Mesendoderm (in vitro differentiated cells): Measurements from ENCODE around the gene TGM6.

Experiments used
- DNase-seq: peaks from one replicate; pipeline ENCODE4 v3.0.0; 2013
- H2AK5ac ChIP-seq: 2 replicates; pipeline ENCODE4 v1.6.1; 2013; ENCODE audit warnings: low read length, inconsistent platforms
- H2BK120ac ChIP-seq: 2 replicates; pipeline ENCODE4 v1.6.1; 2013; ENCODE audit warnings: low read depth, mild to moderate bottlenecking, low read length, moderate library complexity, mixed read lengths
- H2BK15ac ChIP-seq: replicated peaks from 2 replicates; pipeline ENCODE4 v1.6.1; 2013; ENCODE audit warnings: low read depth, mild to moderate bottlenecking, moderate library complexity
- H2BK5ac ChIP-seq: 2 replicates; pipeline ENCODE4 v1.6.1; 2013; ENCODE audit warnings: low read length, inconsistent platforms
- H3K18ac ChIP-seq: 2 replicates; pipeline ENCODE4 v1.6.1; 2013; ENCODE audit warnings: mild to moderate bottlenecking, low read length, mixed read lengths
- H3K23ac ChIP-seq: one replicate; pipeline ENCODE4 v1.6.1; 2013; ENCODE audit warnings: low read length
- H3K27ac ChIP-seq: 2 replicates; pipeline ENCODE4 v1.5.1; 2013; ENCODE audit warnings: low read depth, mild to moderate bottlenecking, inconsistent platforms, low read length, moderate library complexity
- H3K27me3 ChIP-seq: 2 replicates; pipeline ENCODE4 v1.6.1; 2013; ENCODE audit warnings: low read length, control low read depth, mild to moderate bottlenecking, inconsistent platforms; ENCODE audit not compliant: insufficient read depth, poor library complexity
- H3K36me3 ChIP-seq: 2 replicates; pipeline ENCODE4 v1.6.1; 2013; ENCODE audit warnings: low read length, inconsistent platforms; ENCODE audit not compliant: control insufficient read depth, insufficient read depth
- H3K4ac ChIP-seq: one replicate; pipeline ENCODE4 v1.6.1; 2013; ENCODE audit warnings: low read depth, mild to moderate bottlenecking, low read length, moderate library complexity
- H3K4me1 ChIP-seq: 2 replicates; pipeline ENCODE4 v1.6.1; 2013; ENCODE audit warnings: low read depth, low read length, inconsistent platforms; ENCODE audit not compliant: control insufficient read depth
- H3K4me2 ChIP-seq: 2 replicates; pipeline ENCODE4 v1.6.1; 2013; ENCODE audit warnings: low read length
- H3K4me3 ChIP-seq: 2 replicates; pipeline ENCODE4 v1.5.1; 2013; ENCODE audit warnings: mild to moderate bottlenecking, low read length
- H3K56ac ChIP-seq: one replicate; pipeline ENCODE4 v1.6.1; 2013; ENCODE audit warnings: low read length
- H3K79me1 ChIP-seq: 2 replicates; pipeline ENCODE4 v1.6.1; 2013; ENCODE audit warnings: low read length, inconsistent platforms
- H3K79me2 ChIP-seq: 2 replicates; pipeline ENCODE4 v1.6.1; 2013; ENCODE audit warnings: mild to moderate bottlenecking, low read length; ENCODE audit not compliant: control insufficient read depth, insufficient read depth
- H3K9ac ChIP-seq: 2 replicates; pipeline ENCODE4 v1.6.1; 2013; ENCODE audit warnings: low read length, inconsistent platforms
- H4K5ac ChIP-seq: one replicate; pipeline ENCODE4 v1.6.1; 2013; ENCODE audit warnings: low read length
- H4K8ac ChIP-seq: one replicate; pipeline ENCODE4 v1.6.1; 2013; ENCODE audit warnings: low read depth, mild to moderate bottlenecking, control low read depth, low read length, moderate library complexity
- WGBS: extraction: QIAGEN DNeasy Blood & Tissue Kit; methylation state at CpG from one replicate; pipeline ENCODE4 v1.1.7; 2013; ENCODE audit warnings: low lambda C conversion rate, missing lambda C conversion rate; ENCODE audit not compliant: insufficient coverage; ENCODE audit errors: extremely low coverage; 5-methylcytosine and 5-hydroxymethylcytosine counted together

Gene TGM6

GRCh38 chr20:2374346-2375125 lies 6.2 kb upstream of the TGM6 start:
- H3K79me1 ChIP-seq = no peaks in the 10 kb centered on the region
- no peak overlapping the region for H2BK5ac ChIP-seq
- H2BK15ac ChIP-seq = no peak overlapping the region
- no peak overlapping the region for H3K4ac ChIP-seq
- H3K36me3 ChIP-seq = no peaks in the 10 kb centered on the region
- no peak overlapping the region for H3K4me2 ChIP-seq
- H3K23ac ChIP-seq = no peak overlapping the region
- no peak overlapping the region for H3K27ac ChIP-seq
- no peak overlapping the region for H2BK120ac ChIP-seq
- no peak overlapping the region for H2AK5ac ChIP-seq
- H4K8ac ChIP-seq = no peak overlapping the region
- no peak overlapping the region for H3K9ac ChIP-seq
- no peak overlapping the region for H3K18ac ChIP-seq
- no peaks in the 10 kb centered on the region for H3K4me1 ChIP-seq
- no peaks in the 10 kb centered on the region for H3K27me3 ChIP-seq
- H4K5ac ChIP-seq = no peak overlapping the region
- DNase-seq = no peak
- H3K79me2 ChIP-seq = no peaks in the 10 kb centered on the region
- no peak overlapping the region for H3K4me3 ChIP-seq
- no peak overlapping the region for H3K56ac ChIP-seq
- no CpG with 5 or more reads among the region's 9 CpGs for WGBS

GRCh38 chr20:2378893-2379292 lies 1.8 kb upstream of the TGM6 start:
- Histone ChIP-seq H3K23ac (no peak overlapping the region), H3K27me3 (no peaks in the 10 kb centered on the region), H3K4me1 (no peaks in the 10 kb centered on the region), H2AK5ac (no peak overlapping the region), H4K5ac (no peak overlapping the region), H3K27ac (no peak overlapping the region), H3K4me3 (no peak overlapping the region), H2BK120ac (no peak overlapping the region), H3K79me1 (no peaks in the 10 kb centered on the region), H4K8ac (no peak overlapping the region), H3K4me2 (no peak overlapping the region), H2BK5ac (no peak overlapping the region), H3K79me2 (no peaks in the 10 kb centered on the region), H3K56ac (no peak overlapping the region), H3K4ac (no peak overlapping the region), H3K18ac (no peak overlapping the region), H3K36me3 (no peaks in the 10 kb centered on the region), H3K9ac (no peak overlapping the region), H2BK15ac (no peak overlapping the region)
- WGBS = no CpG with 5 or more reads among the region's 7 CpGs
- DNase-seq = no peak

- no peak overlapping the region for H3K27ac ChIP-seq
- no peak overlapping the region for H2AK5ac ChIP-seq
- DNase-seq = peak; percentile 14
- H3K36me3 ChIP-seq = no peaks in the 10 kb centered on the region
- no peak overlapping the region for H3K4me2 ChIP-seq
- H4K8ac ChIP-seq = no peak overlapping the region
- no CpG with 5 or more reads among the region's 9 CpGs for WGBS
- H3K79me1 ChIP-seq = no peaks in the 10 kb centered on the region
- H2BK15ac ChIP-seq = no peak overlapping the region
- H4K5ac ChIP-seq = no peak overlapping the region
- H3K9ac ChIP-seq = no peak overlapping the region
- no peaks in the 10 kb centered on the region for H3K27me3 ChIP-seq
- H2BK120ac ChIP-seq = no peak overlapping the region
- H3K79me2 ChIP-seq = no peaks in the 10 kb centered on the region
- no peak overlapping the region for H3K56ac ChIP-seq
- no peak overlapping the region for H3K4me3 ChIP-seq
- H3K18ac ChIP-seq = no peak overlapping the region
- no peak overlapping the region for H3K4ac ChIP-seq
- H3K23ac ChIP-seq = no peak overlapping the region
- no peaks in the 10 kb centered on the region for H3K4me1 ChIP-seq
- H2BK5ac ChIP-seq = no peak overlapping the region
These were observed 1.0 kb upstream of the TGM6 start for GRCh38 chr20:2379511-2380229.

GRCh38 chr20:2381303-2381702 lies 602 bp downstream of the TGM6 start:
- Histone ChIP-seq H2BK15ac (no peak overlapping the region), H2BK5ac (no peak overlapping the region), H3K4me3 (no peak overlapping the region), H3K27ac (no peak overlapping the region), H4K8ac (no peak overlapping the region), H3K18ac (no peak overlapping the region), H3K9ac (no peak overlapping the region), H3K79me2 (no peaks in the 10 kb centered on the region), H3K56ac (no peak overlapping the region), H4K5ac (no peak overlapping the region), H3K23ac (no peak overlapping the region), H3K27me3 (no peaks in the 10 kb centered on the region), H2BK120ac (no peak overlapping the region), H3K4ac (no peak overlapping the region), H3K36me3 (no peaks in the 10 kb centered on the region), H3K4me2 (no peak overlapping the region), H3K4me1 (no peaks in the 10 kb centered on the region), H3K79me1 (no peaks in the 10 kb centered on the region), H2AK5ac (no peak overlapping the region)
- no CpG with 5 or more reads among the region's 7 CpGs for WGBS
- no peak for DNase-seq

GRCh38 chr20:2382833-2383232 lies 2.1 kb downstream of the TGM6 start:
- Histone ChIP-seq H3K27ac (no peak overlapping the region), H2BK15ac (no peak overlapping the region), H3K4me2 (no peak overlapping the region), H4K8ac (no peak overlapping the region), H3K9ac (no peak overlapping the region), H3K79me2 (no peaks in the 10 kb centered on the region), H3K79me1 (no peaks in the 10 kb centered on the region), H3K4ac (no peak overlapping the region), H3K56ac (no peak overlapping the region), H3K27me3 (no peaks in the 10 kb centered on the region), H2BK120ac (no peak overlapping the region), H4K5ac (no peak overlapping the region), H2BK5ac (no peak overlapping the region), H3K18ac (no peak overlapping the region), H3K4me3 (no peak overlapping the region), H3K23ac (no peak overlapping the region), H3K36me3 (no peaks in the 10 kb centered on the region), H3K4me1 (no peaks in the 10 kb centered on the region), H2AK5ac (no peak overlapping the region)
- no CpG with 5 or more reads among the region's 2 CpGs for WGBS
- no peak for DNase-seq
